Stimulated activated CD8-positive, alpha-beta memory T cell treated with anti-CD3 and anti-CD28 coated beads, Interleukin-7, amount 100 ng/mL, for 24 hours (primary cell): ENCODE data around the gene CFAP221.

Experiments
- DNase-seq: peaks from one replicate; pipeline ENCODE4 v3.0.0-alpha.2; 2020; ENCODE audit warnings: low read depth

The CFAP221 gene

DNA sequence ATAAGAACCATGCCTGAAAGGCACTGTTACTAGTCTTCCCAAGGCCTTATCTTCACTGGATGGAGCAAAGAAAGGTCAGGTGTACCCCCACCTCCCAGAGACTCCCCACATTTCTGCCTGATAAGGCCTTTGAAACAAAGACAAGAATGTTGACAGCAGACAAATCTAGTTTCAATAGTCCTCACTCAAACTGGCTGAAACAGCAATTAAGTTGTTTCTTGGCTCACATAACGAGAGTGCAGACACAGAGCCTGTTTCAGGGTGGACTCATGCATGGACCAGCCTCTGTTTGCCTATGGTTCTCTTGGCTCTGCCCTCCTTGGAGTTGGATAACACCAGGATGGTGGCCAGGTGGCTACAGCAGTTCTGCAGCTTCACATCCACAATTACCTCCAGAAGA is 7.5 kb upstream of the CFAP221 start:
- DNase-seq: no peak

DNA sequence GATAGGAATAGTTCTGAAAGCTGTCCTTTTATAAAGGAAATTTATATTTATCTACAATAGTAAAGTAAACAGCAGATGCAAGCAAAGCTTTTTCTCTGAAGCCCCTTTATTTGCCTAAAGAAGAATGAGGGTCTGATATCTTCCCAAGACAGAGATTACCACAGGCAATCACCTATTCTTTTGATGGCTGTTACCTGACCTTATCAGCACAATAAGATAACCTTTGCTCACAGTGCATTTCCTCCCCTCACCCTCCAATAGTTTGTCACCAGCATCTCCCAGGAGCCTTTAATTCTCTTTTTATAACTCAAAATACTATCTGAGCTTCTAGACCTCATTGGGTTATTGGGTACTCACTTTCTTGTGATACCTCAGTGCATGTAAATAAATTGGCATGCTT is 6.5 kb upstream of the CFAP221 start:
- no peak for DNase-seq

DNA sequence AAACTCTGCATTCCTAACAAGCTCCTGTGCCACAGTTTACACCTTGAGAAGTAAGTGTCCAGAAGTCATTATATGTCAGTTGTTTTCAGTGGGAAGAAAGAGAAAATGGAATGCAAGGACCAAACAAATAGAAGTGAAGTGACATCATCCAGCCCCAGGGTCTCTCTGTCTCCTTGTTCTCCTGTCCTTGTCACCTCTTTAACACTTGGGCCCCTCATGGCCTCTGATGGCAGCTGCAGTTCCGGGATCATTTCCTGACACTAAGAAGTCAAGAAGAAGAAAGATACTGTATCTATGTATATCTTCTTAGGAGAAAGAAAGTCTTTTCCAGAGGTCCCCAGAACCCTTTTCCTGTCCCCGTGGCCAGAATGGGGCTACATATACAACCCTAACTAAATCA is 2.8 kb upstream of the CFAP221 start:
- DNase-seq: no peak

DNA sequence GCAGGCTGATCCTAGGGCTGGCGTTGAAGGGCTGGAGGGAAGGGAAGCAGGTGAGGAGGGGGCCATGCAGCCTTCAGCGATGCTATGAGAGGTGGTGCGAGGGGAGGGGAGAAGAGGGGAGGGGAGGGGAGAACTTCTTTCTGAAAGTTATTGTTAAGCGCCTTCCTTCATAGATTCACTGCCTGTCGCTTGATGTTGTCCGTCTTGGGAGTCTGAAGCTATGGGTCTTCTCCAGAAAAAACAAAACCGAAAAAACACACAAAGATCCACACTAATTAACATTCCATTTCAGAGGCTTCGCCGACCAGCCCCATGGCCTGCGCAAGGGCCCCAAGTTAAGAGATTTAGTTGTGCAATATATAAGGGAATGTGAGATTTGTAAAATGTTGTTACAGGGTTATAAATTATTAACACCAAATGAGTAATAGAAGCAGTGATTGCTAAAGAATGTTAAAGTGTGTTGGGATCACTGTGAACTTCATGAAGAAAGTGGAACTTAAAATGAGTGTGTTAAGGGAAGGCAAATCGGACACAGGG is 758 bp downstream of the CFAP221 start:
- no peak for DNase-seq

DNA sequence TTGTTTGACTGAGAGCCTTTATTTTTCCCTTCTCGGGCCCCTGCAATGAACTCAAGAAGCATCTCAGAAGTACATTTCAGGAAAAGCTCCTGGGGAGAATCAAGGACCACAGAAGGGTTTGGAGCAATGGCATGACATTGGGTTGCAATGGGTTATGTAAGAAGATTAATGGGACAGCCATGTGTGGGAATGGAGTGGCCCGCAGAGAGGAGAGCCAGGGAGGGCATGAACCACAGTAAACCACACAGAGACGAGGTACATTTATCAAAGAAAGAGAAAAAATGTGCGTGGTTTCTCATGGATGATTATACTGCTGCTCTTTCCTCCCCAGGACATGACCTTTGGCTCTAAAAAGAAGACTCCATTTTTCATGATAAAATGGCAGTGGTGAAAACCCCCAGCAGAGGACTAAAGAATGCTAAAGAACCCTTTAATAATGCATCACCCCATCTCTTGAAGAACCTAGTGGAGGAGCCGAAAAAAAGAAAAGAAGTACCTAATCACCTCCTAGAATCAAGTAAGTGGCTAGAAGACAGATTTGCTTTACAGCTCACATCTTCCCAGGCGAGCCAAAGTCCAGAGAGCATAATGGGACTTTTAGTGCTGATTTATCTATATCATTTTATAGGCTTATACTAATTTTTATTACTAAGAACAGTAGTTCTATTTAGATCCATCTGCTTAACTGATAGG is 1.7 kb downstream of the CFAP221 start:
- no peak for DNase-seq

DNA sequence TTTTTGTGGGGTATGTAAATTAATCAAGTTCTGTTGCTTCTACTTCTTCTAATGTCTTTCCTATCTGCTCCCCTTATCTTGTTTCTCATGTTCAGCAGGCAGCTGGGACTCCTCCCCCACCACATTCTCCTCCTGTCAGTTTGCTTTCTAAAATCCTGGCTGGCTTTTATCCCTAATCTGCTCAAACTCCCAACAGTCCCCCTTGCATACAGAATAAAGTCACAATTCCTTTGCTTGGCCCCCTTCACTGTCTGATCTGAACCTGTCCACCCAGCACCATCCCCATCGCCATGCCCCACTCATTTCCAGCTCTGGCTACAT is 2.2 kb downstream of the CFAP221 start:
- no peak for DNase-seq

DNA sequence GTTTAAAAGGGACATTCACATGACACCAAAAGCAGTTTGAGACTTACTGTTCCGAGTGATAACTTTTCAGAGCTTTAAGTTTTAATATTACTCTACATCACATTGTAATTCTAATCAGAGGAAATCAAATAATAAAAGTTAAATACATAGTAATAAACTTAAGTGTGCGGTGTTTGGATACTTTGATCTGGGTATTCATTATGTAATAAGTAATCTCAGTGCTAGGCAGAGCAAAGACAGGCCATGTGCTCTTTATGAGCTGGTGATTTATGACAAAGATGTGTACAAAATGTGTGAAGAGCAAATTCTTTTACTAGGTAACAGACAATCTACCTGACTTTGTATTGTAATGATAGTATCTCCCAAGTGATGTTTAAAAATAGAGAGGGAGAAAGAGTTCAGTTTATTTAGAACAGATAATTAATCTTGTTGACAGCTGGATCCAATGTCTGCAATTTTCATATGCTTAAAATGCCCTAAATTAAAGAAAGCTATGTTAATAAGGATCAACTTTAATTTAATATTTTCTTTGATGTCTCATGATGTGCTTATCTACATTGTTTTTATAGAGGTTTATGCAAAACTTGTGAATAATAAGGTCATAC is 4.4 kb downstream of the CFAP221 start:
- no peak for DNase-seq

DNA sequence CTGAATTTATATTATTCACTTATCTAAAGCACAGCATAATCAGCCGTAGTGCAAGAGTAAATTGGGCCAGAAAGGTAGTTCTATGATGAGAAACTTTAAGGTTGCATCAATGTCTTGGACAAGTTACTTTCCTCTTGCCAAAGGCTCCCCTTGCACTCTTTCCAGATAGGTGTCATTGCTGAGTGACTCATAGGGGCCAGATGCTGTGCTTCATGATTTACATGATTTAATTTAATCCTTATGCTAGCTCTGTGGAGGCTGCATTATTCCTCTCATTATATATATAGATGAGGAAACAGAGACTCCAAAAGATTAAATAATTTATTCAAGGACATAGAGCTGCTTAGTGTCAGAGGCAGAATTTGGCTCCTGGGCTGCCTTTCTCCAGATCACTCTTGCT is 5.0 kb downstream of the CFAP221 start:
- no peak for DNase-seq

DNA sequence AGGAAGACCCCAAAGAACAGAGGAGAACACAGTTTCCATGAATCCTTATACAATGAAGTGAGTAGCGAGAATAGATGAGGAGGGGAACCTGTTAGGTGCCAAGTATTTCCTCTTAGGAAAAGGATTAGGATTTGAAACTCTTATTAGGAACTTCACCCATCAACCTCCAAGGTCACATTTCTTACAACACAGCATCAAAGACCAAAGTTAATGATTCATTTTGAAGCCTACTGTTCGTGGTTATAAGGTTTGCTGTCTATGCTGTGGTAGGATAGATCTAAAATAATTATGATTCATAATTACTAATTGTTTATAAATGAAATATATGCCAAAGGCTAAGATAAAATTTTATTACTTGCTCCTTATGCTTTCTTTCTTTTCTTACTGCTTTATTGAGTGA is 6.1 kb downstream of the CFAP221 start:
- DNase-seq: no peak

DNA sequence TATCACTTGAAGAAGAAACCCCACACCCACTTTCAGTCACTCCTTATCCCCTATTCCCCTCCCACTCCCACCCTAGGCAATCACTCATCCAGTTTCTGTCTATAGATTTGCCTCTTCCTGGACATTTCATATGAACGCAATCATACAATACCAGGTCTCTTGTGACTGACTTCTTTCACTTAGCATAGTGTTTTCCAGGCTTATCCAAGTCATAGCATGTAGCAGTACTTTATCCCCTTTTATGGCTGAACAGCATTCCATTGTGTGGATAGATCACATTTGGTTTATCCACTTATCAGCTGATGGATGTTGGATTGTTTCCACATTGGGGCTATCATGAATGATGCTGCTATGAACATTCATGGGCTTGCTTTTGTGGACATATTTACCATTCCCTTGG is 6.6 kb downstream of the CFAP221 start:
- DNase-seq: no peak

DNA sequence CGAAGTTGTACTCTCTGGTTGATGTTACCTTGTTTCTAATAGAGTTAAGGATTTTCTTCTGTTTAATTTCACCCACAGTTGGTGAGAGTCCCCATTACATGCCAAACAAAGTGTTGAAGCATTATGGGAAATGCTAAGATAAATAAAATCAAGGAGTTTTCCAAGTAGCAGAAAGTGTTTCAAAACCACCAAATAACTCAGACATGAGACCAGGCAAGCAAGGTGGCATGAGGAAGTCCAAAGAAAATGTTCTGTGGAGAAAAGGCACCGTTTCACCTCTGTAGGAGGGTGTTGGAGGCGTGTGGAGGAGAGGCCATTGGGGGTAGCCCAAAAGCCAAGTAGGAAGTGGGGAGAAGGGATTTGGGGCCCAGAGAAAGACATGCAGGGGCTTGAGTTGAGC is 8.7 kb downstream of the CFAP221 start:
- no peak for DNase-seq

DNA sequence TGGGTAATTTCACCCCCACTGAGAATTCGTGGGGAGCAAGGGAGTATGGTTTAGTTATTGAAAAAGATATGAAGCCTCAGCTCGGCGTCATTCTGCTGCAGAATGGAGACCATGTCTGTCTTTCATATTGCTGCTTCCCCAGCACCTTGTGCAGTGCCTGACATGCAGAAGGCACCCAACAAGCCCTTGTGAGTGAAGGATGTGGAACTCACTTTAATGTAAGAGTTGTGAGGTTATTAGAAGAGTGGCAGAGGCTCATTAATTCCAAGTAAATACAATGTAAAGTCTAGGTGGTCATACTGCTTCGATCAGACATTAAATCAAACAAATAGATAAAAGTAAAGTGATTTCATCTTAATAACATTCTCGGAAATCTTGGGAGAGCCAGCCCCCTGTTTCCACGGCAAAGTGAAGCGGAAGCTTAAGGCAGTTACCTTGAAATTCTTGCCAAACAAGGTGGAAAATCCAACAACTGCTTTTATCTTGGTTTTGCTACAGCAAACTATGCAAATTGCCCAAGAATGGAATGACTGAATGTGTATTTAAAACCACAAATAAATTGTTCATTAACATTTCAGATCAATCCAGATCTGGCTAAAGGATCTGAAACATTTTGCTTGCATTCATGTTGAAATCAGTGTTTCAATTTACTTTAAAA is 9.6 kb downstream of the CFAP221 start:
- DNase-seq: no peak

DNA sequence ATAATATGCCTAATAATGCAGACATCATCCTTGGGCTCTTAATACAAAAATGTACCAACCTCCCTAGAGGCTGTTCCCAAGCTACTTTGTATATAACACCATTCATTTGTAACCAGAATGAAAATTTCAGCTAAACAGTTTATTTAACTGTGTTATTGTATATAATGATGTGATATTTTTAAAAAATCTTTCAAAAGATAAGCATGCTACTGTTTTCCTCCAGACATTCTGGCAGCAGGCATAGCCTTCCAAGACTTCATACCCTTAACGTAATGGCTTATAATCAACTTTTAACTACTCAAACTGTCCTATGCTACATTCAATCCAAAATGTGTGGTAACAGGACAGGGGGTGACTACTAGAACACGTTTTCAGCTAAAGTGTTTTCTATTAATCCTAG is 21.2 kb downstream of the CFAP221 start:
- no peak for DNase-seq

DNA sequence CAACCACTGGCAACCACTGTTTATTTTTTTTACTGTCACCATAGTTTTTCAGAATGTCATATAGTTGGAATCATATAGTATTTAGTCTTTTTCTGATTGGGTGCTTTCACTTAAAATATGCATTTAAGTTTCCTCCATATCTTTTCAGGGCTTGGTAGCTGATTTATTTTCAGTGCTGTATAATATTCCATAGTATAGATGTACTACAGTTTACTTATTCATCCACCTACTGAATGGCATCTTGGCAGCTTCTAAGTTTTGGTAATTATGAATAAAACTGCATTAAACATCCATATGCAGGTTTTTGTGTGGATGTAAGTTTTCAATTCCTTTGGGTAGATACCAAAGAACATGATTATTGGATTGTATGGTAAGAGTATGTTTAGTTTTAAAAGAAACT is 23.0 kb downstream of the CFAP221 start:
- DNase-seq: no peak

DNA sequence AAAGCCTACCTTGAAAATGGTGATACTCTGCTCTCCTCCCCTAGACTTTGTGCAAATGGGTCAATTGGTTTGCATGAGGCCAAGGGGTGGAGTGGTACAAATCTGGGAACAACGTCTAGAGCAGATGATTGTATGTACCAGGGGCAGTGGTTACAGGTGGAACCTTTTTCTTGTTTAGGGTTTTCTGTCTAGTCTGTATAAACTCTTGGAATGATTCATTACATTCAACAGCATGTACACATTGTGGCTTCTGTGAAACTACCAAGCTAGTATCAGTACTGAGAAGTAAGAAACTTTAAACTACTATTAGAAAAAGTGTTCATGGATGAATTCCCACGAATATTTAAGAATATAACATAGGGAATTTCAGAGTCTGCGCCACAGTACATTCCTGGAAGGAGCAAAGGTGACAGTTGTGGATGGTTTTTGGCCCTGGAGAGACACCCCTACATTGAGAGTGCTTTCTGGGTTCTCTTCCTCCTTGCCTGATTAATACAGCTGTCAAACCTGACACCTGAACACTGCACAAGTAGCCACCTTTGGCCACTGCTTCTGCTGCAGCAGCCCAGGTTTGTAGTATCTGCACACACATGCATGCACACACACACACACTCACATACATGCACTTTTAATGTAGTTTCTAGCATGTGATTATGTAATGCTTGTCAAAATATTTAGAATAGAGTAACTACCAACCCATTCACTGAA is 30.0 kb downstream of the CFAP221 start:
- DNase-seq: no peak

DNA sequence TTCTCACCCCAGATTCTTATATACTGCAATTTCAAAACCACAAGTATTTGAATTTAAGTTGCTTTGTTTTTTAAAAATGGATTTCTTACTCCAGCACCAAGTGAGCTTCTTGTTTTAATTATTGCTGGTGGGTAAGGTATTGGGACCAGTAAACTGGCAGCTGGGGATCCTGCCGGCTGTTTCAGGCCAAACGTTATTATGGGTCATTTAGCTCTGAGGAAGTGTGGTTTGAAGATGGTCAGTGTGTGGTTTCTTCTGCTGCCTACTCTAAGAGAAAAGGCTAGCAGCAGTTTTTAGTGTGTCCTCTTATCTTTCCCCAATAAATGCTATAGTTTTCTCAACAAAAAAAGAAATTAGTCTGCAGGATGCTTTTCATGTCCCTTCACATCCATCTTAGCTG is 30.6 kb downstream of the CFAP221 start:
- no peak for DNase-seq

DNA sequence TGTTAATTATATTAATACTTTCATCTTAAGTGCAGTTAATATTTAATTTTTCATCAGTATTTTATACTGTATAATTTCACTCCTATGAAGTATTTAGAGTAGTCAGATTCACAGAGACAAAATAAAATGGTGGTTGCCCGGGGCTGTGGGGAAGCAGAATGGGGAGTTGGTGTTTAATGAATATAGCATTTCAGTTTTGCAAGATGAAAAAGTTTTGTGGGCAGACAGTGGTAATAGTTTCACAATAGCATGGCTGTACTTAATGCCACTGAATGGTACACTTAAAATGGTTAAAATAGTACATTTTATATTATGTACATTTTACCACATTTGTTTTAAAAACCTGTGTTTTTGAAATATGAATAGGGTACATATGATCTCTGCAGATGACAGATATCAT is 31.2 kb downstream of the CFAP221 start:
- DNase-seq: no peak

DNA sequence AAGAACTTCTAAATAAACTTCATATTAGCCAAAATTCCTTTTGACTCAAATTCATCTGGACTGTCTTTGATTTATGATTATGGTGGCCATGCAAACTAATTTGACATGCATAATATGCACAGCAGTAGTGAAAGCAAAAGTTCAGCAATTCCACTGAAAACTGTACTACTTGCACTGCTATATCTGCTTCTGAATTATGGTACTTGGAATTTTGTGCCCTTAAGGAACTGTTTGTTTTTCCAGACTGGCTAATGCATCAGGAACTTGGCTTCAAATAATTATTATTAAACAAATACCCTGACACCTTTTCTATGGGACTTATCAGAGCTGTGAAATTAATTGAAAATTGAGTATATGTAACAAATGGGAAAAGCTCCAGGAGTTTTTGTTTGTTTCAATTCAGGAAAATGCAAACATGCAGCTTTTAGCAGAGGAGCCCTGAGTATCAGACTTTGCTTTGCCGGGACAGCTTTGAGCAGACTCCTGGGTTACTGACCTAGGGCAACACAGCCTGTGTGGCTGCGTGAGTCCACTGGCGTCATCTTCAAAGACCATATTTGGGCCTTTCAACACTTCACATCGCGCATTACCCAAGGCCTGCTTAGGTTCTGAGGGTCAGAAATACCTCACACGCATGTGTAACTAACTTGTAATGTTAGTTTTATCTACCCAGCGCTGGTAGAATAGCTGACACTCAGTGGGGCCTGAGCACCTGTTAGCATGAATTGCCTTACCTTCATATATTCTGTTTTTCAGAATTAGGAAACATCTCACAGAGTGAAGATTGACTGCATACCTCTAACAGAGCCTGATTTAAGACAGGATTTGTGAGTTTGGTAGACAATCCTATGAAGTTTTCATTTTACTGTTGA is 35.4 kb downstream of the CFAP221 start:
- DNase-seq: no peak

DNA sequence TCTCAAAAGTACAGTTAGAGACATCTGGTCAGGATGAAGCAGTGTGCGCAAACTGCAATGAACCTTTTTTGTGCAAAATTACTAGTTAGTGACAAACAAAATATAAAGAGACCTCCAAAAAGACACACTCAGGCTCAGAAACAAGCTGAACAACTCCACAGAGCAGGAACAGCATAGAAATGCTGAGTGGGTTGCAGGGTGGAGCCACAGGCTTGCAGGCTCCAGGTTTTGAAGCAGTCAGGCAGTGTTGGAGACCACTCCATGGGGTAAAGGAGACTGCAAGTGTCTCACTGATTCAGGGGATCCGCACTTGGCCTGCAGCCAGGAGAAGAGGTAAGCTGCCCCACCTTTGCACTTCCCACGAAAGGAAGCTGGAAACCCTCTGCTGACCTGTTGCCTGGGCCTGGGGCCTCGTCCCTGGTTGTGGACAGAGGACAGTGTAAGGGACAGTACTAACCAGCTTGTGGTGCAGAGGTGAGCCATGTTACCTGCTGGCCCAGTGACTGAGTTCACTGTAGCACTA is 36.4 kb downstream of the CFAP221 start:
- no peak for DNase-seq

DNA sequence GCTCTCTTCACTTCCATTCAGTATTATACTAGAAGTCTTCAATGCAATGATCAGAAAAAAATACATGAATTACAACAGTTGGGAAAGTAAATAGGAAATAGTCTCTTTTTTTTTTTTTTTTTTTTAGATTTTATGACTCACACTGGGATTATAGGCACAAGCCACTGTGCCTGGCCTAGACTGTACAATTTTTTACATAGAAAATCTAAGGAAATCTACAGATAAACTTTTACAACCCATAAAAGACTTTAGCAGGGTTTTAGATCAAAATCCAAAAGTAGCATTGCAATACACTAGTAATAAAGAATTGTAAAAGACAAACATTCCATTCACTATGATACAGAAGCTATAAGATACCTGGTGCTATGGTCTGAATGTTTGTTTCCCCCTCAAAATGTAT is 39.0 kb downstream of the CFAP221 start:
- no peak for DNase-seq

DNA sequence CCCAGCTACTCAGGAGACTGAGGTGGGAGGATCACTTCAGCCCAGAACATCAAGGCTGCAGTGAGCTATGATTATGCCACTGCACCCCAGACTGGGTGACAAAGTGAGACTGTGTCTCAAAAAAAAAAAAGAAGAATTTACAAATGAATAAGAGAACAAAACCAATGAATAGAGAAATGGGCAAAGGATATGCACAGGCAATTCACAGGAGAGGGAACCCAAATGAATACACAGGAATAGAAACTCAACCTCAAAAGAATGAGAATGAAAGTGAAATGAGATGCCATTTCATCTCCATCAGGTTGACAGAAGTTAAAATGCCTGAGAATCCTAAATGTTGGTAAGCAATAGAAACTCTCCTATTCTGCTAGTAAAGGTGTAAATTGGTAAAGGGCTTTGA is 40.2 kb downstream of the CFAP221 start:
- DNase-seq: no peak

DNA sequence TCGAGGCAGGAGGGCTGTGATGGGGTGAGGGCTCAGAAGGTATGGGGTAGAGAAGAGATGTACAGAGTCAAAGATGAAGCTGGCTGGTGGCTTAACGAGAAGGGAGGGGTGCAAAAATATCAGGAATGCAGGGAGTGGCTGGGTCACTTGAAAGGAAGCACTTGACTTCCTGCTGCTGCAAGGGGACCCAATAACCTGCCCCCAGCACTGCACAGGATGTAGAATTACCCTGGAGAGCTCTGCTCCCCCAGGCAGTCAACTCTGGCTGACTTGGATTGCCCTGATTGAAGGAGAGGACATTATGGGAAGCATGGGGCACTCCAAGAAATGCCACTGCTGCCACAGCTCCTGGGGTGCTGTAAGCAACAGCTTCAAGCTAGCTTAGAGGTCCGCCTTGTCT is 41.8 kb downstream of the CFAP221 start:
- DNase-seq: no peak
